WTC11 (cell line): ENCODE data around the gene TRMT44. TPM values are rescaled to one million over a fixed set of nuclear protein-coding genes. Genes with fewer than 3 reads are reported as not detected.

ENCODE experiments used
- ATAC-seq: fragments of 200-7000 bp; cut with Tn5 transposase; 2 replicates; pipeline ENCODE4 v1.10.0; 2021; ENCODE audit warnings: mild to moderate bottlenecking, moderate library complexity
- CTCF ChIA-PET: fragments of 300-600 bp; sonication (Branson Sonifier 250); formaldehyde crosslinking; loops from one replicate; lab custom pipeline; 2021; ENCODE audit warnings: antibody characterized with exemption; lab: Charles Lee
- POLR2A ChIA-PET: fragments of 350-600 bp; sonication (Branson Sonifier 250); formaldehyde crosslinking; loops from one replicate; lab custom pipeline; 2021; ENCODE audit warnings: antibody characterized with exemption; lab: Charles Lee
- DNase-seq: peaks from one replicate; pipeline ENCODE4 v3.0.0; 2021; ENCODE audit warnings: low spot score
- H3K27ac Mint-ChIP-seq: 2 replicates; pipeline ENCODE4 v1.8.0; 2021; ENCODE audit warnings: mixed read lengths
- H3K27me3 Mint-ChIP-seq: 2 replicates; pipeline ENCODE4 v1.8.0; 2021; ENCODE audit warnings: low read depth, mild to moderate bottlenecking, moderate library complexity, mixed read lengths
- H3K36me3 Mint-ChIP-seq: 2 replicates; pipeline ENCODE4 v1.8.0; 2021; ENCODE audit warnings: mixed read lengths
- H3K4me1 Mint-ChIP-seq: 2 replicates; pipeline ENCODE4 v1.8.0; 2022; ENCODE audit warnings: mixed read lengths
- H3K4me3 Mint-ChIP-seq: 2 replicates; pipeline ENCODE4 v1.8.0; 2021; ENCODE audit warnings: mild to moderate bottlenecking, moderate library complexity, mixed read lengths
- H3K9me3 Mint-ChIP-seq: 2 replicates; pipeline ENCODE4 v1.8.0; 2021; ENCODE audit warnings: mixed read lengths
- CREB1 ChIP-seq: sonication (generic); formaldehyde crosslinking; IDR thresholded peaks from 2 replicates; pipeline ENCODE4 v1.8.0; 2023; ENCODE audit warnings: mild to moderate bottlenecking, missing genetic modification reagents
- ETV6 ChIP-seq: sonication (generic); formaldehyde crosslinking; IDR thresholded peaks from 2 replicates; pipeline ENCODE4 v1.8.1; 2022; ENCODE audit warnings: mild to moderate bottlenecking, missing genetic modification reagents
- FOXJ3 ChIP-seq: sonication (generic); formaldehyde crosslinking; IDR thresholded peaks from 2 replicates; pipeline ENCODE4 v1.9.0; 2021; ENCODE audit warnings: missing genetic modification reagents, mild to moderate bottlenecking, borderline replicate concordance
- FOXK1 ChIP-seq: sonication (generic); formaldehyde crosslinking; IDR thresholded peaks from 2 replicates; pipeline ENCODE4 v1.8.0; 2022; ENCODE audit warnings: mild to moderate bottlenecking, moderate library complexity, missing genetic modification reagents
- MYBL2 ChIP-seq: sonication (generic); formaldehyde crosslinking; IDR thresholded peaks from 2 replicates; pipeline ENCODE4 v1.8.1; 2023; ENCODE audit warnings: mild to moderate bottlenecking, moderate library complexity, missing genetic modification reagents
- NFATC4 ChIP-seq: fragments of 250-450 bp; sonication (Bioruptor Pico); IDR thresholded peaks from 2 replicates; pipeline ENCODE4 v1.9.0; 2021; ENCODE audit warnings: mild to moderate bottlenecking
- NFYB ChIP-seq: sonication (generic); formaldehyde crosslinking; conservative IDR thresholded peaks from 2 replicates; pipeline ENCODE4 v1.8.0; 2022; ENCODE audit warnings: low read depth, missing genetic modification reagents
- SMAD3 ChIP-seq: sonication (generic); formaldehyde crosslinking; IDR thresholded peaks from 2 replicates; pipeline ENCODE4 v1.8.0; 2022; ENCODE audit warnings: missing genetic modification reagents, mild to moderate bottlenecking, borderline replicate concordance
- SP1 ChIP-seq: sonication (generic); formaldehyde crosslinking; conservative IDR thresholded peaks from 2 replicates; pipeline ENCODE4 v1.8.1; 2022; ENCODE audit warnings: missing genetic modification reagents
- ZNF121 ChIP-seq: sonication (generic); formaldehyde crosslinking; IDR thresholded peaks from 2 replicates; pipeline ENCODE4 v1.8.0; 2023; ENCODE audit warnings: missing genetic modification reagents
- ZNF396 ChIP-seq: fragments of 250-450 bp; sonication (Bioruptor Pico); IDR thresholded peaks from 2 replicates; pipeline ENCODE4 v1.8.0; 2021; ENCODE audit warnings: mild to moderate bottlenecking, moderate library complexity, borderline replicate concordance
- ZNF423 ChIP-seq: fragments of 250-450 bp; sonication (Bioruptor Pico); IDR thresholded peaks from 2 replicates; pipeline ENCODE4 v2.1.2; 2022; ENCODE audit warnings: mild to moderate bottlenecking, moderate library complexity
- ZNF671 ChIP-seq: fragments of 250-450 bp; sonication (Bioruptor Pico); IDR thresholded peaks from 2 replicates; pipeline ENCODE4 v1.8.0; 2021; ENCODE audit warnings: mild to moderate bottlenecking
- total RNA-seq: library from RNA; stranded (reverse); gene quantifications from 3 replicates; pipeline ENCODE4 v1.2.3, GENCODE V29; 2021
- TF ChIP-seq, protein P1 (sequence below): sonication (generic); formaldehyde crosslinking; IDR thresholded peaks from 2 replicates; pipeline ENCODE4 v1.8.1; 2023; ENCODE audit warnings: mild to moderate bottlenecking, moderate library complexity, missing genetic modification reagents
- TF ChIP-seq, protein P2 (sequence below): sonication (generic); formaldehyde crosslinking; IDR thresholded peaks from 2 replicates; pipeline ENCODE4 v1.8.0; 2023; ENCODE audit warnings: missing genetic modification reagents, mild to moderate bottlenecking, borderline replicate concordance
- TF ChIP-seq, protein P3 (sequence below): sonication (generic); formaldehyde crosslinking; IDR thresholded peaks from 2 replicates; pipeline ENCODE4 v1.8.1; 2023; ENCODE audit warnings: mild to moderate bottlenecking, missing genetic modification reagents, moderate library complexity
- TF ChIP-seq, protein P4 (sequence below): sonication (generic); formaldehyde crosslinking; IDR thresholded peaks from 2 replicates; pipeline ENCODE4 v1.8.1; 2023; ENCODE audit warnings: mild to moderate bottlenecking, missing genetic modification reagents
- TF ChIP-seq, protein P5 (sequence below): sonication (generic); formaldehyde crosslinking; IDR thresholded peaks from 2 replicates; pipeline ENCODE4 v1.8.1; 2023; ENCODE audit warnings: mild to moderate bottlenecking, missing genetic modification reagents
- TF ChIP-seq, protein P6 (sequence below): fragments of 250-450 bp; sonication (Bioruptor Pico); conservative IDR thresholded peaks from 2 replicates; pipeline ENCODE4 v1.9.0; 2021; ENCODE audit warnings: mild to moderate bottlenecking
- TF ChIP-seq, protein P7 (sequence below): fragments of 200-600 bp; IDR thresholded peaks from 2 replicates; pipeline ENCODE4 v1.8.0; 2022; ENCODE audit warnings: antibody characterized with exemption
- TF ChIP-seq, protein P8 (sequence below): sonication (generic); formaldehyde crosslinking; IDR thresholded peaks from 2 replicates; pipeline ENCODE4 v1.8.1; 2023; ENCODE audit warnings: mild to moderate bottlenecking, missing genetic modification reagents, moderate library complexity

TRMT44 gene
- total RNA-seq, 1 experiment from 2014 or later: 28.4 TPM

DNA sequence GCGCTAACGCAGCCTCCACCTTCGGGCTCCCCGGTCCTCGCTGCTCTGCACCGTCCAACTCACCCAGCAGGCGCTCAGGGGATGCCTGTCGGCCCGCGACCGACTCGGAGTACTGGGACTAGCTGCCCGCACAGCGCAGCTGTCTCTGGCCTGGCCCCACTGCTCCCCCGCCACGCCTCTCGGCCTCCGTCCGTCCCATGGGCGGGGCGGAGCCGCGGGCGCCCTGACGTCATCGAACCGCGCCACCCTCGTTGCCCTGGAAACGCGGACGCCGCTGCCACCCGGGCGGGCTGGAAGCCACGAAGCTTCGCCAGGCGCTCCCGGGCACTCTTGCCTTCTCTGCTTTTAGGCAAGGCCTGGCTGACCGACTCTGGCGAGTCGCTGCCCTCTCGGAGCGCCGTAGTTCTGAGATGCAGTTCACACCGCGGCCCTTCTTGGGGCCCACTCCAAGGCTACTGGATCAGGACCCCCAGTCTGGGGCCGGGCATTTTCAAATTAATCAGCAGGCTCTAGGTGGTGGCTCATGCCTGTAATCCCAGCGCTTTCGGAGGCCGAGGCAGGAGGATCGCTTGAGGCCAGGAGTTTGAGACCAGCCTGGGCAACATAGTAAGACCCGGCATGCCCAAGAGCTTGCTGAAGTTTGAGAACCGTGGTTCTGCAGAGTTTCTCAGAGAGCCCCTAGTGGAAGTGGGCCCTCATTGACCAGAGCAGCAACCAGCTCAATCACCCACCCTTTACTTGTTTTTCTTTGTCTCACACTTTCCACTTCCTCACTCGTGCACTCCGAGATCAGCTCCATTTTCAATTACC lies 12.1 kb upstream of the TRMT44 start (continued):
- TF ChIP-seq, protein P1, sequence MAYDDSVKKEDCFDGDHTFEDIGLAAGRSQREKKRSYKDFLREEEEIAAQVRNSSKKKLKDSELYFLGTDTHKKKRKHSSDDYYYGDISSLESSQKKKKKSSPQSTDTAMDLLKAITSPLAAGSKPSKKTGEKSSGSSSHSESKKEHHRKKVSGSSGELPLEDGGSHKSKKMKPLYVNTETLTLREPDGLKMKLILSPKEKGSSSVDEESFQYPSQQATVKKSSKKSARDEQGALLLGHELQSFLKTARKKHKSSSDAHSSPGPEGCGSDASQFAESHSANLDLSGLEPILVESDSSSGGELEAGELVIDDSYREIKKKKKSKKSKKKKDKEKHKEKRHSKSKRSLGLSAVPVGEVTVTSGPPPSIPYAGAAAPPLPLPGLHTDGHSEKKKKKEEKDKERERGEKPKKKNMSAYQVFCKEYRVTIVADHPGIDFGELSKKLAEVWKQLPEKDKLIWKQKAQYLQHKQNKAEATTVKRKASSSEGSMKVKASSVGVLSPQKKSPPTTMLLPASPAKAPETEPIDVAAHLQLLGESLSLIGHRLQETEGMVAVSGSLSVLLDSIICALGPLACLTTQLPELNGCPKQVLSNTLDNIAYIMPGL (CRISPR knock-in tag): 0 out of 2 replicates have a peak, but pooled peaks have one; percentile 58
- TF ChIP-seq NFYB (CRISPR knock-in tag) (no peak), CREB1 (peak; percentile 65; the same call in 1 of the 2 replicates), ETV6 (CRISPR knock-in tag) (peak; percentile 70; the same call in 1 of the 2 replicates), NFATC4 (no peak), ZNF121 (CRISPR knock-in tag) (peak; percentile 95), FOXK1 (peak; percentile 67), ZNF423 (CRISPR knock-in tag) (no peak), ZNF671 (CRISPR knock-in tag) (no peak), SP1 (CRISPR knock-in tag) (peak; percentile 98)
- TF ChIP-seq, protein P2, sequence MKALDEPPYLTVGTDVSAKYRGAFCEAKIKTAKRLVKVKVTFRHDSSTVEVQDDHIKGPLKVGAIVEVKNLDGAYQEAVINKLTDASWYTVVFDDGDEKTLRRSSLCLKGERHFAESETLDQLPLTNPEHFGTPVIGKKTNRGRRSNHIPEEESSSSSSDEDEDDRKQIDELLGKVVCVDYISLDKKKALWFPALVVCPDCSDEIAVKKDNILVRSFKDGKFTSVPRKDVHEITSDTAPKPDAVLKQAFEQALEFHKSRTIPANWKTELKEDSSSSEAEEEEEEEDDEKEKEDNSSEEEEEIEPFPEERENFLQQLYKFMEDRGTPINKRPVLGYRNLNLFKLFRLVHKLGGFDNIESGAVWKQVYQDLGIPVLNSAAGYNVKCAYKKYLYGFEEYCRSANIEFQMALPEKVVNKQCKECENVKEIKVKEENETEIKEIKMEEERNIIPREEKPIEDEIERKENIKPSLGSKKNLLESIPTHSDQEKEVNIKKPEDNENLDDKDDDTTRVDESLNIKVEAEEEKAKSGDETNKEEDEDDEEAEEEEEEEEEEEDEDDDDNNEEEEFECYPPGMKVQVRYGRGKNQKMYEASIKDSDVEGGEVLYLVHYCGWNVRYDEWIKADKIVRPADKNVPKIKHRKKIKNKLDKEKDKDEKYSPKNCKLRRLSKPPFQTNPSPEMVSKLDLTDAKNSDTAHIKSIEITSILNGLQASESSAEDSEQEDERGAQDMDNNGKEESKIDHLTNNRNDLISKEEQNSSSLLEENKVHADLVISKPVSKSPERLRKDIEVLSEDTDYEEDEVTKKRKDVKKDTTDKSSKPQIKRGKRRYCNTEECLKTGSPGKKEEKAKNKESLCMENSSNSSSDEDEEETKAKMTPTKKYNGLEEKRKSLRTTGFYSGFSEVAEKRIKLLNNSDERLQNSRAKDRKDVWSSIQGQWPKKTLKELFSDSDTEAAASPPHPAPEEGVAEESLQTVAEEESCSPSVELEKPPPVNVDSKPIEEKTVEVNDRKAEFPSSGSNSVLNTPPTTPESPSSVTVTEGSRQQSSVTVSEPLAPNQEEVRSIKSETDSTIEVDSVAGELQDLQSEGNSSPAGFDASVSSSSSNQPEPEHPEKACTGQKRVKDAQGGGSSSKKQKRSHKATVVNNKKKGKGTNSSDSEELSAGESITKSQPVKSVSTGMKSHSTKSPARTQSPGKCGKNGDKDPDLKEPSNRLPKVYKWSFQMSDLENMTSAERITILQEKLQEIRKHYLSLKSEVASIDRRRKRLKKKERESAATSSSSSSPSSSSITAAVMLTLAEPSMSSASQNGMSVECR (CRISPR knock-in tag): peak; percentile 77; the same call in 1 of the 2 replicates

DNA sequence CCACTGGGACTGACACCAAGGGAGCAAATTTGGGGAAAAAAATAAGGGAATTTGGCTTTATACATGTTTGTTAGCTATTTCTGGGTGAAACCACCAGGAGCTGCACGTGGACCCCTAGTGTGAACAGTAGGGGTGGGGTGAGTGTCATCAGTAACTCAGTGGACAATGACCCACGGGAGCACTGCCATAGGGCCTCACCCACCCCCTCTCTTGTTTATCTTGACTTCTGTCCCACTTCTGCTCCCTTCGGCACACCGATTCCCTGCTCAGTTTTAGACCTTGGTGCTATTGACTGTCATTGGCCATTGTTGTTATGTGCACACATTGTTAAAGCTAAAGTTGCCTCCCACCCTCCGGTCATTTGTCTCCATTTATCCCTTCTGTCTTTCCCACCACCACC lies 9.0 kb upstream of the TRMT44 start:
- Mint-ChIP-seq H3K27ac (no peak overlapping the region), H3K4me1 (peaks cover 37% of the 10 kb centered on the region), H3K36me3 (no peaks in the 10 kb centered on the region), H3K27me3 (peaks cover 4% of the 10 kb centered on the region; the same call in 1 of the 2 replicates), H3K9me3 (no peaks in the 10 kb centered on the region), H3K4me3 (no peak overlapping the region)
- DNase-seq (no peak), ATAC-seq (no peak)
- ChIA-PET POLR2A (no interaction called here), CTCF (no interaction called here)
- TF ChIP-seq ZNF423 (CRISPR knock-in tag): no peak
- TF ChIP-seq, protein P3, sequence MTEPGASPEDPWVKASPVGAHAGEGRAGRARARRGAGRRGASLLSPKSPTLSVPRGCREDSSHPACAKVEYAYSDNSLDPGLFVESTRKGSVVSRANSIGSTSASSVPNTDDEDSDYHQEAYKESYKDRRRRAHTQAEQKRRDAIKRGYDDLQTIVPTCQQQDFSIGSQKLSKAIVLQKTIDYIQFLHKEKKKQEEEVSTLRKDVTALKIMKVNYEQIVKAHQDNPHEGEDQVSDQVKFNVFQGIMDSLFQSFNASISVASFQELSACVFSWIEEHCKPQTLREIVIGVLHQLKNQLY (CRISPR knock-in tag): no peak
- no peak for TF ChIP-seq ZNF396
- TF ChIP-seq, protein P4, sequence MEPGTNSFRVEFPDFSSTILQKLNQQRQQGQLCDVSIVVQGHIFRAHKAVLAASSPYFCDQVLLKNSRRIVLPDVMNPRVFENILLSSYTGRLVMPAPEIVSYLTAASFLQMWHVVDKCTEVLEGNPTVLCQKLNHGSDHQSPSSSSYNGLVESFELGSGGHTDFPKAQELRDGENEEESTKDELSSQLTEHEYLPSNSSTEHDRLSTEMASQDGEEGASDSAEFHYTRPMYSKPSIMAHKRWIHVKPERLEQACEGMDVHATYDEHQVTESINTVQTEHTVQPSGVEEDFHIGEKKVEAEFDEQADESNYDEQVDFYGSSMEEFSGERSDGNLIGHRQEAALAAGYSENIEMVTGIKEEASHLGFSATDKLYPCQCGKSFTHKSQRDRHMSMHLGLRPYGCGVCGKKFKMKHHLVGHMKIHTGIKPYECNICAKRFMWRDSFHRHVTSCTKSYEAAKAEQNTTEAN (CRISPR knock-in tag): no peak
- TF ChIP-seq SMAD3: no peak
- TF ChIP-seq, protein P5, sequence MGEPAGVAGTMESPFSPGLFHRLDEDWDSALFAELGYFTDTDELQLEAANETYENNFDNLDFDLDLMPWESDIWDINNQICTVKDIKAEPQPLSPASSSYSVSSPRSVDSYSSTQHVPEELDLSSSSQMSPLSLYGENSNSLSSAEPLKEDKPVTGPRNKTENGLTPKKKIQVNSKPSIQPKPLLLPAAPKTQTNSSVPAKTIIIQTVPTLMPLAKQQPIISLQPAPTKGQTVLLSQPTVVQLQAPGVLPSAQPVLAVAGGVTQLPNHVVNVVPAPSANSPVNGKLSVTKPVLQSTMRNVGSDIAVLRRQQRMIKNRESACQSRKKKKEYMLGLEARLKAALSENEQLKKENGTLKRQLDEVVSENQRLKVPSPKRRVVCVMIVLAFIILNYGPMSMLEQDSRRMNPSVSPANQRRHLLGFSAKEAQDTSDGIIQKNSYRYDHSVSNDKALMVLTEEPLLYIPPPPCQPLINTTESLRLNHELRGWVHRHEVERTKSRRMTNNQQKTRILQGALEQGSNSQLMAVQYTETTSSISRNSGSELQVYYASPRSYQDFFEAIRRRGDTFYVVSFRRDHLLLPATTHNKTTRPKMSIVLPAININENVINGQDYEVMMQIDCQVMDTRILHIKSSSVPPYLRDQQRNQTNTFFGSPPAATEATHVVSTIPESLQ (CRISPR knock-in tag): no peak
- TF ChIP-seq, protein P6, sequence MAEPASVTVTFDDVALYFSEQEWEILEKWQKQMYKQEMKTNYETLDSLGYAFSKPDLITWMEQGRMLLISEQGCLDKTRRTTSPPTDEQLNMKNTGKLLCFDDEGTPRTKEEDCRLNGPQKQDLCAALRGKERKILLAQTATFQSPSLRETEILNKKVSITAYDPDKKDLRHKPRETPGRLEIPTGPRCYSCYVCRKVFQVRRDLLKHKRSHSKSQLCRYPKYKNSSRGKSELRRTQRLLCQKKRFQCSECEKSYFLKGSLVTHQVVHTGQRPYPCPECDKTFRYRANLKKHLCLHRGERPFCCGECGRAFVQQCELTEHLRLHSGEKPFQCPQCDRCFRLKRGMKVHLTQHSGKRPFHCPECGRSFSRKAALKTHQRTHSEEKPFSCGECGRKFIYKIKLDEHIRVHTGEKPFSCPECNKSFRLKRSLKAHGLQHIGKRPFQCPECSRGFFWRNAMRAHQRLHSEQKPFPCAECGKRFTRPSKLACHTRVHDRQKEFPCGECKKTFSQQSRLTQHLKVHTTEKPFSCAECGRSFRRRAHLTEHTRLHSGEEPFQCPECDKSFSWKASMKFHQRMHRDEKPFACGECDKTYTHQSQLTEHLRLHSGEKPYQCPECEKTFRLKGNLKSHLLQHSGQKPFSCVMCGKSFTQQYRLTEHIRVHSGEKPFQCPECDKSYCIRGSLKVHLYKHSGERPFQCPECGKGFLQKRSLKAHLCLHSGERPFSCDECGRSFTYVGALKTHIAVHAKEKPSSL (CRISPR knock-in tag): no peak
- TF ChIP-seq MYBL2 (CRISPR knock-in tag): no peak
- TF ChIP-seq, protein P7, sequence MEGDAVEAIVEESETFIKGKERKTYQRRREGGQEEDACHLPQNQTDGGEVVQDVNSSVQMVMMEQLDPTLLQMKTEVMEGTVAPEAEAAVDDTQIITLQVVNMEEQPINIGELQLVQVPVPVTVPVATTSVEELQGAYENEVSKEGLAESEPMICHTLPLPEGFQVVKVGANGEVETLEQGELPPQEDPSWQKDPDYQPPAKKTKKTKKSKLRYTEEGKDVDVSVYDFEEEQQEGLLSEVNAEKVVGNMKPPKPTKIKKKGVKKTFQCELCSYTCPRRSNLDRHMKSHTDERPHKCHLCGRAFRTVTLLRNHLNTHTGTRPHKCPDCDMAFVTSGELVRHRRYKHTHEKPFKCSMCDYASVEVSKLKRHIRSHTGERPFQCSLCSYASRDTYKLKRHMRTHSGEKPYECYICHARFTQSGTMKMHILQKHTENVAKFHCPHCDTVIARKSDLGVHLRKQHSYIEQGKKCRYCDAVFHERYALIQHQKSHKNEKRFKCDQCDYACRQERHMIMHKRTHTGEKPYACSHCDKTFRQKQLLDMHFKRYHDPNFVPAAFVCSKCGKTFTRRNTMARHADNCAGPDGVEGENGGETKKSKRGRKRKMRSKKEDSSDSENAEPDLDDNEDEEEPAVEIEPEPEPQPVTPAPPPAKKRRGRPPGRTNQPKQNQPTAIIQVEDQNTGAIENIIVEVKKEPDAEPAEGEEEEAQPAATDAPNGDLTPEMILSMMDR: no peak
- TF ChIP-seq, protein P8, sequence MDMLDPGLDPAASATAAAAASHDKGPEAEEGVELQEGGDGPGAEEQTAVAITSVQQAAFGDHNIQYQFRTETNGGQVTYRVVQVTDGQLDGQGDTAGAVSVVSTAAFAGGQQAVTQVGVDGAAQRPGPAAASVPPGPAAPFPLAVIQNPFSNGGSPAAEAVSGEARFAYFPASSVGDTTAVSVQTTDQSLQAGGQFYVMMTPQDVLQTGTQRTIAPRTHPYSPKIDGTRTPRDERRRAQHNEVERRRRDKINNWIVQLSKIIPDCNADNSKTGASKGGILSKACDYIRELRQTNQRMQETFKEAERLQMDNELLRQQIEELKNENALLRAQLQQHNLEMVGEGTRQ (CRISPR knock-in tag): no peak
- no peak for TF ChIP-seq FOXJ3 (CRISPR knock-in tag)
